ENCODE data around the gene FGF3.

GRCh38 chr11:69819541-69820070 lies 390 bp upstream of the FGF3 start:
- TF ChIP-seq CTCF (conservative IDR thresholded peaks at IDR 0.05; ENCODE audit: low read depth, low read length) (no peak), EZH2 (IDR thresholded peaks at IDR 0.05; ENCODE audit: low read length, unreplicated experiment) (peak; percentile 81), EZH2phosphoT487 (IDR thresholded peaks at IDR 0.05; ENCODE audit: borderline replicate concordance, low read length) (no peak)
